ENCODE results near the gene DISC1.
A peak's percentile ranks its signal among the peaks of the same experiment; 100 is the strongest.
"Not testable (repeated sequence)": the region's sequence is repeated elsewhere in the genome, so short reads cannot be mapped to it uniquely, and the experiment has no call there.

Gene DISC1

DNA sequence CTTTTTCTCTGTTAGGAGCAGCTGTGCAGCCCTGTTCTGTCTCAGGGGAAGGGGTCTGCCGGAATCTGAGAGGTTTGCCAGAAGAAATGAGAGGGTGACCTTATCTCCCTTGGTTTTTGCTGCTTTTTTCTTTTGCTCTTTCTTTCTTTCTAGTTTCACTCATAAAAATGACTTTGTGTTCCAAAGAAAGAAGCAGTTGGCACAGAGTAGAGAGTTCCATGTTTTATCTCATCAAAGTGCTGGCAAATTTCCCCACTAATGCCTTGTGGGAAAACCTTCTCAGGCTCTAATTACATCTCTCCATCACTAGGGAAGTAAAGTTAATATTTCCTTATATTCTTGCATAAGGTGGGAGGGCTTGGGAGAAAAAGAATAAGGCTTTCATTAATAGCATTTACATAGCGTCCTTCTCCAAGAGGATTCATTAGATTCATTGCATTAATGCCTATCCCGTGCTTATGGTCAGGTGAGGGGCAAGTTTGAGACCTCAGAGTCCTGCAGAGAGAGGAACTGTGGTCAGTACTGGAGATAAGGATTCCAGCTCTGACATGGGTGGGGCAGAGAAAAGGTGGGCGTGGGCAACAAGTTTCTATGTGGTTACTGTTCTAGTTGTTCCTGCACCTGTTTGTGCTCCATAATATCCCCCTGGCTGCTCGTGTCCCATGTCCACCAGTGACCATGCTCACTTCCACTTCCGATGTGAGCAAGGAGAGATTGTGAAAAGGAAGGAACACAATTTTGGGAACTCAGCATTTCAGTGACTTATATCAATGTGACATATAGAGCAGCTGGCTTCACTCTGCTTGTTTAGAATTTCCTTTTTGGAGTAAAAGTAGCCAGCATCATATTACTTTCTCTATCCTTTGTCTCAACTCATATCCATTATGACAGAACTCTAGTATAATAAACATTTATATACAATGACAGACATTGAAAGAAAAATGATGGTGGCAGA, 79.5 kb downstream of the DISC1 start:
- DNase-seq = no peak

DNA sequence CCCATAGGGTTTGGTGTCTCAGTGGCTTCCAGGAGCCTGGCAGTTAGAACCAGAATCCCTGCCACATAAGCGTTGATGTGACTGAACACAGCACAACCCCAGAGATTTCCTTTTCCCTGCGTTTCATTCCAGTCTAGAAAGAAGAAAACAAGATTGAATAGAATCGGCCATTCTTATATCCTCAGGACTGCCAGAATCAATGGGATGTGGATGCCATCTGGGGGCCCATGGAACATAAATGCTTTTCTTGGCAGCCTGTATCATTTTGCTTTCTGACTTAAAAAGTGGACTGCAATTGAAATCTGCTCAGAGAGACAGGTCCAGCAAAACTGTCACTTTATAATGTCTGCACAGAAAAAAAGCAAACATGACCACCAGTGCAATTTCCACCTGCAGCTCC, 80.3 kb downstream of the DISC1 start:
- DNase-seq = no peak

DNA sequence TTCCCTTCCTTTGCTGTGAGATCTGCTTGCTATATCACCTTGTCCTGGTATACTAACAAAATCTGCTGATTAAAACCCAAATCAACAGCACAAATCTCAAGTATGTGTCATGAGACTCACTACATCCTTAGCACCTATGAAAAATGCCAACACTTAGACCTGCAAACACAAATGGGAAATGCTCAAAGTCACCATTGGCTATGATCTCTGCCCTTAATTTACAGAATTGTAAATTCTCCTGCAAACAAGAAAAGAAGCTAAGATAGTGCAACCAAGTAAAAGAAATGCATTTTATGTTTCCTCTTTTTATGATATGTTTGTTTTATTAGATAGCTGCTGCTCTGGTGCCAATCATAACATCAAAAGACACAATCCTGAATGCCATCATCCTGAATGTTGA, 80.8 kb downstream of the DISC1 start:
- DNase-seq = no peak

DNA sequence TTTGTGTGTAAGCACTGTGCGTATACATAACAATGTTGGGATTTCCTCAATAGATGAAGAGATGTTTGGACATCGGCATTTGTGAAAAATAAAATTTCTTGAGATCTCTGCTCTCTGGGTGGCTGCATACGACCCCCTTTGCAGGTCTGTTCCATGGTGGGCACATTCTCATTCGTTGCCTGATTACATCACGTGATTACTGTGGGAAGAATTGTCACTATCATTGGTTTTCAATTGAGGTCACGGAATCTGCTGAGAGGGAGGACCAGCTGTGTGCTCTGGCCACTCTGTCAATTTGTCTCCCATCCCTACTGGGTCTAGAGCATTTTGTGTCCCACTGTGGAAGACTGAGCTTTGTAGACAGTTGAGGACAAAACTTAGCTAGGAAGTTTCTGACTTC, 81.8 kb downstream of the DISC1 start:
- DNase-seq = no peak

DNA sequence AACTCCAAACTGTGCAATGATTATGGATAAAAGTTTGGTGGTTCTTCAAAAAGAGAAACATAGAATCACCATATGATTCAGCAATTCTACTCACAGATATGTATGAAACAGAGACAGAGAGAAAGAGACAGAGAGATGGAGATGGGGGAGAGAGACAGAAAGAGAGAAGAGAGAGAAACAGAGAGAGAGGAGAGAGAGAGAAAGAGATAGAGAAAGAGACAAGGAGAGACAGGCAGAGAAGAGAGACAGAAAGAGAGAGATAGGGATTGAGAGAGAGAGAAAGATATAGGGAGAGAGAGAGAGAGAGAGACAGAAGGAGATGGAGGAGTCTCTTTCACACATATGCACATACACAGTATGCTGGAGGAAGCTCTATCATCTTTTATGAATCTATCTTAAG, 87.8 kb downstream of the DISC1 start:
- no peak for DNase-seq

DNA sequence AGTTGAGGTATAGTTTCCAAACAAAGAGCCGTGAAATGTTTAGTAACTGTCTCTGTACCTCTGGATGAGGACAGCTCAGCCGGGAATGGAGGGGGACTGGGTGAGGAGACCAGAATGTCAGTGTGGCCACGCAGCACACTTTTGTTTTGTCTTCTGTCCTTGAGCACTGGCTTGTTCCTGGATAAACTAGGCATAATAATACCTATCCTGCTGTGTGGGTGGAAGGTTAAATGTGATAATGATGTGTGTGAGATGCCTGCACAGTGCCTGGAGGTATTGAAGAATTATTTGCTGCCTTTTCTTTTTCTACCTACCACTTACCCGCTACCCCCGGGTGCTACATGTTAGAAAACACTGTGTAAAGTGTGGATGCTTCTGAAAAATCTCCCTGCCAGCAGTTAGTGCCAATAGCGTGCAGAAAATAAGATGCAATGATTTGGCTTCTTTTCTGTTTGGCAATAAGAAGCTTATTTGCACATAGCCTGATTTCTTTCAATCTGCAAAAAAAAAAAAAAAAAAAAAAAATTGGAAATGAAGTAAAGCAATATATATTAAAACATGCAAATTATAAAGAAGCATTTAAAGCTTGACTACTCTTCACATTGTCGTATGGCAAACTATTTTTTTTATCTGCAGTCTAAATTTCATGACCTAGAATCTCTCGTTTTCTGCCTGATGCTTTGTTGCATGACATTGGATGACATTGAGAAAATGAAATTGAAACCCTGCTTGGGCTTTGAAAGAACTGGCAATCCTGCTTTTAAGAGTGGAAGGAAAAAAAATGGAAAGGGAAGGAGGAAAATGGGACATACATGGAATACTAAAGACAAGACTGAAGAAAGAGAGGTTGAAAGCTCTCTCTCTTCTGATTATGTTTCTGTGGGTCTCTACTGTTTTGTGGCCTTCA, 89.5 kb downstream of the DISC1 start:
- no peak for DNase-seq

DNA sequence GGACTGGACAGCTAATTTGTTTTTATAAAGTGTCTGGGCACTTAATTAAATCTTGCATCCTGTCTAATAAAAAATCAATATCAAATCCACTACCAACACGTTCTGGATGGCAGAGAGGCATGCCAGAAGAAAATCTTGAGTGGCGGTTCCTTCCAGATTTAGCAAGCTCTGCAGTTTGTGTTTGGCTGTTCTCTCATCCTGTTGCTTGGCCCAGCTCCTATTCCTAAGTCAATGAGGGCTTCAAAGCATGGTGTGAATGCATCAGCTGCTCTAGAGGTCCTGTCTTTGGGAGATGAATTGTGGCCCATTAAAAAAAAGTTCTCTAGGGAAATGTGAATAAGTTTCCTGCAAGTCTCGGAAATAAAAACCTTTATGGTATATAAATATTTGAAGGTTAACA, 90.3 kb downstream of the DISC1 start:
- DNase-seq = no peak

DNA sequence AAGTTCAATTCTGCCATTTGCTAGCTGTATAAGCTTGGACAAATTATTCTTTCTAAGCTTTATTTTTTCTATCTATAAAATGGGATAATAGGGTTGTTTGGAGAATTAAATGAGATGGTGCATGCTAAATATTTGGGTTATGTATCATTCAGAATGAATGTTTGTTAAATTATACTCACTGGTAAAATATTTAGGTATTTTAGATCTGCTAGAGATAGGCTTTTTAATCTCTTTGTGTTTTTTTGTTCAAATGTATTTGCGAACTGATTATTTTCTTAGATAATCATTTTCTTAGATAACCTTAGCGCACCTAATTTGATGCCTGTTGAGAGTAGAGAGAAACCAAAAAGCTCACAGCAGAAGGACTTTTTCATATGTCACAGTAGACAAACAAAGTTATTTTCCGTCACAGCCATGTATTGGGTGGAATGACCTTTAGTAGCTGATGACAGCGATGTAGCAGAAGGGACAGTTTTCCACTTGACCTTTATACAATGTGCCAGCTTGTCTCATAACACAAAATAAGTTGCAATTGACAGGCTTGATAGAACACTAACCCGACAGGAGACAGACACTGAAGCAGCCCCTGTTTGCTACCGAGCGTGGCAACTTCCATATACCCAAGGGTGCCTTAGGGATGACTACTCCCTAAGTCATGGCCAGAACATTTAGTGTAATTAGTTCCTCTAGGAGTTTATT, 93.0 kb downstream of the DISC1 start:
- no peak for DNase-seq

DNA sequence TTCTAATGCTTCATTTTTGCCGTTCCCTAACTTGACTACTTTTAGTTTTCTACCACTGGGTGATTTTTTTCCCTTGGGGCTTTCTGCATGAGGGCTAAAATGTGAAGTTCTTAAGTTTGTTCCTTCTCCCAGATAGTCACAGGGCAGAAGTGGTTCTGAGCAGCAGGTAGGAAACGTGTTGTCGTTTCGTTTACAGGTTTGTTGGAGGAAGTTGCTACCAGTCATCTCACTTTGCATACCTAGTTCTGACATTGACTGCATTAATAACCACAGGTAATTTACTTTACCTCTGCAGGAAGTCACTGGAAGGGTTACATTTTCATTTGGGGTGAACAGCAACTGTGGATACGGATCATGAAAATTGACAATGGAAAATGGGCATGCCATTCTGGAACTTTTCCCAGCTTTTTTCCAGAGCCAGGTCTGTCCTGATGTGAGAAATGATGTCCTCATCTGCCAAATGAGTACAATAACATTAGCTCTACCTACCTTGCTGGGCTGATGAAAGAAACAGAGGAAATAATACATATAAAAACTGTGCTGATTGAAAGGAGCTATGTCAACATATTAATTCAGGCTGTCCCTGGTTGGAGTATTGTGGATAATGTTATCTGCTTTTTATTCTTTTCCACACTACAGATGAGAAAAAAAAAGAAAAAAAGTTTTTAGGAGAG, 94.2 kb downstream of the DISC1 start:
- DNase-seq = no peak

DNA sequence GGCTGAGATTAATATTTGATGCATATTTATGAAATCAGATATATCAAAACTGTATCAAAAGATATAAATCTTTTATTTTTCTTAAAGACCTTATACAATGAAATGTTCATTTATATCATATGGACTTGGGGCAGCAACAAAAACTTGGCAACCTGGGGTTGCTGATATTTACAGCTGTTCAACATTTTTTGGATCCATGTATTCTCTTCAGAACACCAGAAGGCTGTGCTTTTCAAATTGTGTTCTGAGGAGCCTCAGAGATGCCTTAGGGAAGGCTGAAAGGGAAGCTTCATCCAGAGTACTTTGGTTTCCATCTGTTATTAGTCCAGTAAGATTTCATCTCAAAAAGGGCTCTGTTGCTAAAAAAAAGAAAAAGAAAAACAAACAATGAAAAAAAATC, 94.8 kb downstream of the DISC1 start:
- no peak for DNase-seq

DNA sequence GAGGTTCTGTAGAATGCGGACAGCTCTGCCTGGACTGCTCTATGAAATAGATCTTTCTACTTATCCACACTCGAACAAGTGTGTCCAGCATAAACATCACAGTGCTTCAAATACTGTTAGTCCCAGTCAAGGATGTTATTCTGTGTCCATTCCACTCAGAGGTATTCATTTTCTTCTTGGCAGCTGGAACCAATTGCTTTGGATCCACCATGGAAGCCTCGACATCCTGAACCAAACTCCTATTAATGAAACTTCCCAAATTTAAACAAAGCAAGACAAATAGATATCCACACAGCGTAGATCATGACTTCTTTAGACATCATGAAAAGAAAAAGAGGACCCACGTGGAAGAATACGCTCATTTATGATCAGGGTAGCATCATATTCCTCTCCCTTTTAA, 95.8 kb downstream of the DISC1 start:
- no peak for DNase-seq

DNA sequence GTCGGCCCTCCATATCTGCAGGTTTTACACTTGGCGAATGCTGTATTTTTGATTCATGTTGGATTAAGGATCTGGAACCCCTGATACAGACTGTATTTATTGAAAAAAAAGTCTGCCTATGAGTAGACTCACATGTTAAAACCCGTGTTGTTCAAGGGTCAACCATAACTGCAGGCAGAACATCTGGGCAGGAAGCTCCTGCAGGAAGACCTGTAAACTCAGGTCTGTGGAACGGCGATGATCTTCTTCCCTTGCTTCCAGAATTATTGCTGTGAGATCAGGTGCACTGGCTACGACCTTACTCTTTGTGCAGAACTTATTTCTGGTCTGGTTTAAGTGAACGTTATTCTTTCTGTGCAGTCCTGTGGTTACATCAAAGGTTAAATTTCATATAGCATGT, 96.6 kb downstream of the DISC1 start:
- no peak for DNase-seq

DNA sequence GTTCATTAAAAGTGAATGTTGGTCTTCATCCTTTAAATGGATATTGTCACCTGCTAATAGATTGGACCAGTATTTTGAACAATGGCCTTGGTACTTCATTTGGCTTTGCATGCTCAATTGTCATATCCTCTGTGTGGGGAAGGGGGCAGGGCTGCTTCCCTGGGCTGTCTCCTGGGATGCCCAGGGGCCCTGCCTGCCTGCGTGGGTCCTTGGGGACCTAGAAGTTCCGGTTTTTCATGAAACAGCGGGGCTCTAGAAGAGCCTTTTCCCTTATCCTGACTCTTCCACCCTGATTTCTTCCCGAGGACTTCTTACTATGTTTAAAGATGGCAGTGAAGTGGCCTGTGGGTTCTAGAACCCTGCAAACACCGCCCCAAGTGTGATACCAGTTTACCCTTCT, 97.5 kb downstream of the DISC1 start:
- no peak for DNase-seq

DNA sequence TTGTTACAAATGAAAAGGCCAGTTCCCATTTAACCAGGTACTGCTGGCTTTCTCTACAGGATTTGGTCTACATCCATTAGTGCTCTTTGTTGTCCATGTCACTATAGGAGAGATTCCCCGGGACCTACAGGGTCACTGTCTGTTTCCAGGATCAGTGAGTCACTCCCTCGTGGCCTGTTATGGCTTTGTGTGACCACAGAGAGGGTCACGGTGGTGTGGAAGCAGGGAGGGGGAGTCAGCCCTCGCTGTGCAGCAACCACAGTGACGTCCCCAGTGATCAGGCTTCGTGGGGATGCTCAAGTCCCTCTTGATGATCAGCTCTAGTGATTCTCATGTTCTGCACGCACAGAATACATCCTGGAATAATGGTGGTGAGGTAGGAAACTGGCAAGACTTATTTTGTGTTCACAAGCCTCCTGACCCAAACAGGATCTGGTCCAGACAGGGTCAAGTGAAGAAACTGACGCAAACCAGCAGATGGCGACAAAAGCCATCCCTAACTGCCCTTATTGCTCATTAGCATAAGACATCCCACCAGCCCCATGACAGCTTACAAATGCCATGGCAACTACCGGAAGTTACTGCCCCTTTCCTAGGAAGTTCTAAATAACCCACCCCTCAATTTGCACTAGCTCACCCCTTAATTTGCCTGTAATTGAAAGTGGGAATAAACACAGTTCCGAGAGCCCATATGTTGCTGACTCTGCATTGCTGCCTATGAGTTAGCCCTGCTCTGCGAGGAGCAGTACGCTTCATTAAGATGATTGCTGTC, 98.5 kb downstream of the DISC1 start:
- peak in 6 of 14 donors; percentile 3 to 60 (median 23) for DNase-seq

DNA sequence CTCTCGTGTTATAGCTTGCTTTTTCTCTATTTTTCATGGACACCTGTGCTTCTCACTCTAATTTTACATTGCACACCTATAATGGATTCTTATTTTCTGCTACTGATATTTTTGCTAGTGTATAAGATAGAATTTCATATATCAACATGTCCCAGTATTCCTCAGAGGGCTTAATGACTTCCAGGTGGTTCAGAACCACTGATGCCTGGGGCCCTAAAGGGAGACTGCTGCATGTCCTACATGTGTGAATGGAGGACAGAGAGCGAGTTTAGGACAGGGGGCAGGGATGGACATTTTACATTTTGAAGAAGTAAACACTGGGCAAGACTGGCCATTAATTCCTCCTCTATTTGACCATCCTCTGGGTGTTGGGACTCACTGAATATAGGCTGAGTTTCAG, 100.6 kb downstream of the DISC1 start:
- no peak for DNase-seq

DNA sequence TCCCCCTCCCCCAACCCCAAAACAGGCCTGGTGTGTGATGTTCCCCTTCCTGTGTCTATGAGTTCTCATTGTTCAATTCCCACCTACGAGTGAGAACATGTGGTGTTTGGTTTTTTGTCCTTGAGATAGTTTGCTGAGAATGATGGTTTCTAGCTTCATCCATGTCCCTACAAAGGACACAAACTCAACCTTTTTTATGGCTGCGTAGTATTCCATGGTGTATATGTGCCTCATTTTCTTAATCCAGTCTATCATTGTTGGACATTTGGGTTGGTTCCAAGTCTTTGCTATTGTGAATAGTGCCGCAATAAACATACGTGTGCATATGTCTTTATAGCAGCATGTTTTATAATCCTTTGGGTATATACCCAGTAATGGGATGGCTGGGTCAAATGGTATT, 102.4 kb downstream of the DISC1 start:
- DNase-seq = not testable (repeated sequence)

DNA sequence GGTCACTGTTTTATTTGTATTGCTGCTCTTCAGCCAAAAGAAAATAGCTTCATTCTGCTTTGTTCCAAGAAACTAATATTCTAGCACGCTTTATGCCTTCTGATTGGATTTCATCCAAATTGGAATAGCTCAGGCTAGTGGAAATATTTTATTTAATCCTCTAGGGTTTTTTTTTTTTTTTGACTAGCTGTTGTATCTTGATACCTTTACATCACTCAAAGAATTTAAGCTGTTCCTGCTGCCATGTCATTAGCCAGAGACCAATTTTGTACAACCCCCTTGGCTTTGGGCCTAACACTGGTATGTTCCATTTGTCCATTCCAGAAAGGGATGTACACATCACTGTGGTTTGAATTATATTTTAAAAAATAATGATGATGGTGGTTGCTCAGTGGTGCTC, 103.0 kb downstream of the DISC1 start:
- DNase-seq = no peak

DNA sequence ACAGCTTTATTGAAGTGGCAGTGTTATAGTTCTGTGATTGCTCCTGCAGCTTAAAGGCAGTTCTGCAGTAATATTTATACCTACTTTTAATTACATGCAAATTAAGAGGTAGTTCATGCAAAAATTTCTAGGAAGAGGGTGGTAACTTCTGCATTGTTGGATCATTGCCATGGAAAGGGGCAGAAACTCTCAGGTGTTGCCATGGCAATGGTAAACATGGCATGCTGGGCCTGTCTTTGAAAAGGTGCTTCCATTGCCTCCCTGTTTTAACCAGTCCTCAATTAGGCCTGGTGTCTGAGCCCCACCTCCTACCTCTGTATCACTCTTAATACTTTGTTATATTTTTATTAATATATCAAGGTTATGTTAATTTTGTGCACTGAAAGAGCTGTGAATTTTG, 104.7 kb downstream of the DISC1 start:
- DNase-seq = no peak

DNA sequence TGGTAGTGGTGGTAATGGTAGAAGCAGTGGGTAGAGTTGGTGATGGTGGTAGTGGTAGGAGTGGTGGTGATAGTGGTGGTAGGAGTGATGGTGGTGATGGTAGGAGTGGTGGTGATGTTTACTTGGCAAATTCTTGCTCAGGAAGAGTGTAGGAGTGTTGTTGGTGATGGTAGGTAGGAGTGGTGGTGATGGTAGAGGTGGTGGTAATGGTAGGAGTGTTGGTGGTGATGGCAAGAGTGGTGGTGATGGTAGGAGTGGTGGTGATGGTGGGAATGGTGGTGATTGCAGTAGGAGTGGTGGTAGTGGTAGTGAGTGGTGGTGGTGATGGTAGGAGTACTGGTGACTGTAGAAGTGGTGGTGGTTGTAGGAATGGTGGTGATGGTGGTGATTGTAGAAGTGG, 106.5 kb downstream of the DISC1 start:
- DNase-seq = no peak

DNA sequence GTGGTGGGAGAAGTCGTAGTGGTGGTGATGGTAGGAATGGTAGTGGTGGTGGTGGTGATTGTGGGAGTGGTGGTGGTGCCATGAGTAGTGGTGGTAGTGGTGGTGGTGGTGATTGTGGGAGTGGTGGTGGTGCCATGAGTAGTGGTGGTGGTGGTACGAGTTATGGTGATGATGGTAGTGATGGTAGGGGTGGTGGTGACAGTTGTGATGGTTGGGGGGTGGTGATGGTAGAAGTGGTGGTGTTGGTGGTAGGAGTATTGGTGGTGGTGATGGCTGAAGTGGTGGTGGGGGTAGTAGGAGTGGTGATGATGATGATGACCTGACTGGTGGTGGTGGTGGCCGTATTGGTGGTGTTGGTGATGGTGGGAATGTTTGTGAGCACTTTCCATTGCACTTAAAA, 107.1 kb downstream of the DISC1 start:
- DNase-seq = no peak

DNA sequence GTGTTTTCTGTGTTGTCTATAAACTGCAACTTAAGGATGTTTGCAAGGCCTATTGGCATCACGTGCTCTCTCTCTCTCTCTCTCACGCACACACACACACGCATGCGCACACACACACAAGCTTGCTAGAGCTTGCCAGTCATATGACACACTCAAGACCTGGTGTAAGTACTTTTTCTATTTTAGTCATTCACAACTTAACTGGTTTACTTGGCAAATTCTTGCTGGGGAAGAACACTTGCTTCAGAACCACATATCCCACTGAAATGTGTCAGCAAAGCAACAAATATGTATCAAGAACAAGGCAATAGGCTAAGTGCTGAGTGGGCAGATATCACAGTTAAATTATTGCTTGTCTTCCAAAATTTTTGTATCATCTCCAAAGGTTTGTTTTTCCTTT, 107.8 kb downstream of the DISC1 start:
- no peak for DNase-seq

DNA sequence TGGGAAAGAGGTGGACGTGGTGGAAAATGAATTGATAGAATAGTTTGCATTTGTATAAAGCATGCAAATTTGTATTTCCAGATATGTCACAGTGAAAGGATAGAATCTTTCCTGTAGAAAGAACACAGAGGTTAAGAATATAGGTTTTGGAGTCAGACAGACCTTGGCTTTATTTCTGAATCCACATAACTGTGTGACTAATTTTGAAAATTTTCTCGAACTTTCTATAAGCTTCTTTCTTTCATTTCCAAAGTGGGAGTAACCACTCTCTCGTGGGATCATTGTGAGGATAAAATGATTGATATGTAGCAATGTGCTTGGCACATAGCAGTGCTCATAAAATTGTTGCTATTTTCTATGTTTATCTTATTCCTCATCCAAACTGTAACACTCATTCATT, 108.8 kb downstream of the DISC1 start:
- DNase-seq = no peak

Data from C1 segment of cervical spinal cord (tissue), 14 donors.